GM12873 (cell line): ENCODE data around the gene C1orf174.

Source experiments
- CTCF ChIP-seq: IDR thresholded peaks from 2 replicates; pipeline ENCODE4 v1.5.1; 2012; ENCODE audit warnings: low read depth, mild to moderate bottlenecking, moderate library complexity, low read length, control low read depth; ENCODE audit not compliant: insufficient read depth; ENCODE audit errors: missing control alignments

C1orf174 gene

GRCh38 chr1:3906672-3907020, 6.6 kb upstream of the C1orf174 start:
- no peak for TF ChIP-seq CTCF

GRCh38 chr1:3905953-3906671, 6.0 kb upstream of the C1orf174 start:
- TF ChIP-seq CTCF: no peak

GRCh38 chr1:3905266-3905952, 5.3 kb upstream of the C1orf174 start:
- TF ChIP-seq CTCF: no peak

GRCh38 chr1:3904843-3905185, 4.7 kb upstream of the C1orf174 start:
- TF ChIP-seq CTCF: no peak

DNA sequence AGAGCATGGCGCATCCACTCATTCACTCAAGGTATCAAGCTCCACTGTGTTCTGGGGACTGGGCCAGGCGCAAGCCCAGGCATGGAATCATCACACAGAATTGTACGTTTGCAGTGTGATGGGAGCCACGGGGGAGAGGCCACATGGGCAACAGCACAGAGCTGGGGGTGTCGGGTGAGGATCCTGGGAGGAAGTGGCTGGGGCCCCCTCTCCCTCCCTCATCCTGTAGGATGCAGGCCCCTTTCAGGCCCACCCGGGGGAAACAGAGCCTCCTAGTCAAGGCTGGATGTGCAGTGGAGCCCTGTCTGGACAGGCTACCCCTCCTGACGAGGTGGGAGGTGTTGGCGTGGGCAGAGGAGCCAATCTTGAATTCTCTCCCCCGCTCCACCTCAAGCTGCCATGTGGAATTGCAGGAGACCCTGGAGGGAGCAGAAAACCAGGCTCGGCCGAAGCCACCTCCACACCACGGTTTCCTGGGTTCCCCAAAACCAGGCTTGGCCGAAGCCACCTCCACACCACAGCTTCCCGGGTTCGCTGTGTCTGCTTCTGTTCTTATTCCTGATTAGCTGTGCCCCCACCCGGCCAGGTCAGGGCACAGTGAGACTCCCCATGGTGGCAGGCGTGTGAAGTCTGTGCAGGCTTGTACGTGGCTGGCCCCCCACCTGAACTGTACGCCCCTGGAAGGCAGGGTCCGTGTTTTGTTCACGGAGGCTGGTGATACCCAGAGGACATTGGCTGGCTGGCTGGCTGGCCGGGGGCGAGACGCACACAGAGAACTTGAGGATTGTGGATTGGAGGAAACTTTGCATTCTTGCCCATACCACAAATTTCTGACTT, 4.2 kb upstream of the C1orf174 start:
- TF ChIP-seq CTCF: no peak

DNA sequence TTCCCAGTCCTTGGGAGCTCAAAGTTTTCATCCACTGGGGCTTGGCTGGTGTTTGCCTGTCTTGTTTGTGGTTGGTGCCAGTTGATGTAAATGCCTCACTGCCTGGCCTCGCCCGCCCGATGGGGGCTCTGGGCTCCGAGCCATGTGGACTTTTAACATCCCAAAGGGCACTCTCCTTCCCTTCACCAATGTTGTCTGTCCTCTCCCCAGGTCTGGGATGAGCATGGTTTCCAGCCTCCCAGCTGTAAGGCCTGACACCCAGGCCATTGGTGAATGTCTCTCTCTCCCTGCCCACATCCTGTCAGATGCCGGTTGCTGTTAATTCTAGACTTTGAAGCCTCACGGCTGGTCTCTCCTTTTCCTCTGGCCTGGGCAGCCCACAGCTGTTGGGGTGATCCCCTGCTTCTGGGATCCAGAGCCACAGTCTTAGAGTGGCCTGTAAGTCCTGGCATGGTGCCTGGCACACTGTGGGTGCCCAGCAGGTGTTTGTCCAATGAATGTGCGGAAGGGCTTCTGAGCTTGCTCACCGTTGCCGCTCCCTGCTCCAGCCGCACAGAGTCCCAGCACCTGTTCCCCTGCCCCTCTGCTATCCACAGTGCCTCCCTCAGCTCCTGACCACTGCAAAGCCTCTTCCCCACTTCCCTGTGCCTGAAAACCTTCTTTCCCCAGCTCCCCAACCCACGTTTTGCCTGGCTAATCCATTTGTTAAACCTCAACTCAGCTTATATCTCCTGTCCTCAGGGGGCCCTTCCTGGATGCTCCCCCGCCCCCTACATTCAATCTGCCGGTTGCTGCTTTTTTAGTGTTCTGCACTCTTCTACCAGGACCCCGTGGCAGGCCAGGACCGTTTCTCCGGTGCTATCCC, 3.3 kb upstream of the C1orf174 start:
- TF ChIP-seq CTCF: no peak
